CD4-positive, alpha-beta T cell treated with Interleukin-4 for 4 hours (primary cell): Measurements from ENCODE around the gene OMP.
"Not testable (repeated sequence)": the region's sequence is repeated elsewhere in the genome, so short reads cannot be mapped to it uniquely, and the experiment has no call there.

Source experiments
- DNase-seq: peaks from one replicate; pipeline ENCODE4 v3.0.0-alpha.2; 2020

The OMP gene

GRCh38 chr11:77088236-77089003, 14.2 kb upstream of the OMP start:
- no peak for DNase-seq

GRCh38 chr11:77089004-77089545, 13.6 kb upstream of the OMP start:
- DNase-seq = no peak

DNA sequence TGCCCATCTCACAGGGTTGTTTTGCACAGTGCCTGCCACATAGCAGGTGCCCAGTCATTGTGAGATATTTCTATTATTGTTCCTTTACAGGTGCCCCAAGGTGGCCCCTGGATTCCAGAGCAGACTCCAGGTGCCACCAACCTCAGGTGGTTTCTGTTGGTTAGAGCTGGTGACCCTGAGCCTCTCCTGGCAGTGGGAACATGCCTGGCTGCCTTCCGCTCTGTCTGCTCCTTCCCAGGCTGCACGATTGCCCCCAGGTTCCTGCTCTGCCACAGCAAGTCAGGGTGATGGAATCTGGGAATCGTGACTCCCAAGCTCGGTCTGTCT, 12.6 kb upstream of the OMP start:
- no peak for DNase-seq

GRCh38 chr11:77090373-77091111, 12.1 kb upstream of the OMP start:
- no peak for DNase-seq

- peak; percentile 74 for DNase-seq
Measured at GRCh38 chr11:77091146-77091940, 11.3 kb upstream of the OMP start.

DNA sequence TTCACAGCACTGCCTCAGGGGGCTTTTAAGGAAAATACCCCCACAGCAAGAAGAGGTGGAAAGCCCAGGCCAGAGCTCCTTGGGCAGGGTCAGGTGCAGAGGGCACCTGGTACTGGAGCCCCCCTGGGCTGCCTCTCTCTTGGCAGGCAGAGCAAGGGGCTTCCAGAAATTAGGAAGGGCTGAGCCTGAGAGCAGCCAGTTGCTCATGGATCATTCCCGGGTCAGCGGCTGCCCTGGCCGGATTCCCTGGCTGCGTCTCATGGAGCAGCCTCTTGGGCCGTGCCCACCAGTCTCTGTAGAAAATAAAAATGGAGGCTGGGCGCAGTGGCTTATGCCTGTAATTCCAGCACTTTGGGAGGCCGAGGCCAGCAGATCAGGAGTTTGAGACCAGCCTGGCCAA, 10.3 kb upstream of the OMP start:
- no peak for DNase-seq

GRCh38 chr11:77093056-77093891, 9.4 kb upstream of the OMP start:
- no peak for DNase-seq

- no peak for DNase-seq
Measured at GRCh38 chr11:77093987-77094840, 8.4 kb upstream of the OMP start.

DNA sequence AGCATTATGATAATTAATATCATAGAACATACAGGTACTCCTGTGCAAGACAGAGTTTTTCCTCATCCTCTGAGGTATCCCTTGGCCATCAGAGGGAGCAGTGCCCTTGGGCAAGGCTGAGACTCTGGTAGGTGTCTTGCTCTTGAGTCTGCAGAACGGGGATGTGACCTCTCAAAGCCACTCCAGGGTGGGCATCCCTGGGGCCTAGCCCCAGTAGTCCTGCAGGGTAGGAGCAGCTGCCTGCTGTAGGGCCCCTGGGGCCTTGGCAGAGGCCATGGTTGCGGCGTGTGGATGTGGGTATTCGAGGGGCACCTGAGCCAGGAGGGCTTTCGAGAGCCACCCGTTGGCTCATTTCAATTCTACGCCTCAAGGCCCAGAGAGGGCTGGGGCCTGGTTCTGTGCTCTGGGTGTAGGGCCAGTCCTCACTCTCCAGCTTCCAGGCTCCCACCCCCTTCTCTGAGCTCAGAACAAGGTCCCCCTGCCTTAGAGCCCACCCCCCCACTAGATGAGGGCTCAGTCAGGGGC, 7.7 kb upstream of the OMP start:
- no peak for DNase-seq

DNA sequence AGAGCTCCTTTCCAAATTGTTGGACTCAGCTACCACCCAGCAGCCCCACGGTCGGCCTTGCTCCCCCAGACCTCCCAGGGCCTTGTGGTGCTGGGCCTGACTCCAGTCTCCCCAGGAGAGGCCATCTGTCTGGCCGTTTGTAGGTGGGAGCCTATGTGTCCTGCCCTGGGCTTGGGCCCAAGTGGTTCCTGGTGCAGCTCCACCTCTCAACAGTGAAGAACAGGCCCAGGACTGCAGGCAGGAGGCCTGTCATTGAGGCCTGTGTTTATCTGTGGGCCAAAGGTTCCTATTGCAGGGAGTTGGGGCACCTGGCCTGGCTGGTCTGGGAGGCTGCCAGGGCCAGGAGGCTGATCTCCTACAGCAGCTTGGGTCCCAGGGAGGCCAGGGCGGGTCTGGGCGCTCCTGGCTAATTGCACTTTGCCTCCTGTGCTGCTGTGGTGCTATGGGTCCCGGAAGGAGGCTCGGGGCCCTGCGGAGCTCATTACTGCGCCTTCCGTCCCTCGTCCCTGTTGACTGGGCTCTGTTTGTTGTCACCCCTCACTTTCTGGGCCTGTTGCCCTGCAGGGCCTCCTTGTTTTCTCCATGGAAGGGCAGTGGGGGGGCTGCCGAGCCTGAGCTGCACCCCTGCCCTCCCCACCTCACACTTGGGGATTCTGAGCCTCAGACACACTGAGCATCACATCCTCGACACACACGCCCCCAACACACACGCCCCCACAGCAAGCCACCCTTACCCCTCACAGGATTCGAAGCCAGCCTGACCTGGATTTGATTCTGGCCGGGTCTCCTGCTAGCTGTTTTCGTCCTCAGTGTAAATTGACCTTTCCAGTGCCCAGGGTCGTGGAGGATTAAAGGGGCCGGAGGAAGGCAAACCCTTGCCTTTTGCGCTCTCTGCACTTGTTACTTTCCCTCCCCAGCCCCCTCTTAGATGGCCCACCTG, 6.8 kb upstream of the OMP start:
- no peak for DNase-seq

DNA sequence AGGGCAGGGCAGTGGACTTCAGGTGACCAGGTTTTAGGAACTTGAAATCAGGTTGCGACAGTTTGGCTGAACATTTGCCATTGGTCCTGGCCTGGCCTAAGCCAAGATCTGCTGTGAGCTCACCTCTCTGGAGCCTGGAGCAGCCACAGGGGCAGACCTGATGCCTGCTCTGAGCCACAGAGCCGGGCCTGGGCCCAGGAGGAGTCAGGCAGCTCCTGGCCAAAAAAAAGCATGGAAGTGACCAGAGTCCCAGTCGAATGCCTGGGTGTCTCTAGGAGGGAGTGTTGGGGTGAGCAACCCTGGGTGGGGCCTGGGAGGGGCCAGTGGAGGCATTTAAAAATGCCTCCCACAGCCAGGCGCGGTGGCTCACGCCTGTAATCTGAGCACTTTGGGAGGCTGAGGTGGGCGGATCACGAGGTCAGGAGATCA, 6.0 kb upstream of the OMP start:
- no peak for DNase-seq

DNA sequence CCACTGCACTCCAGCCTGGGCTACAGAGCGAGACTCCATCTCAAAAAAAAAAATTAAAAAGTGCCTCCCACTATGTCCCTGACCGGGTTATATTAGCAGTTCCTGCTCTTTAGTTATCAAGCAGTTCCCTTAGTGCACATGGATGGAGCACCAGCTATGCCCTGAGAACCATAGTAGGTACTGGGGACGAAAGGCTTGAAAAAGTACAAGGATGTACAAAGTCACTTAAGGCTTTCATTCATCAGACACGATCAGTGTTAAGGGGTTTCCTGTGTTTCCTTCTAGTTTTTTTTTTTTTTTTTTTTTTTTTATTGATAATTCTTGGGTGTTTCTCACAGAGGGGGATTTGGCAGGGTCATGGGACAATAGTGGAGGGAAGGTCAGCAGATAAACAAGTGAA, 5.5 kb upstream of the OMP start:
- not testable (repeated sequence) for DNase-seq

DNA sequence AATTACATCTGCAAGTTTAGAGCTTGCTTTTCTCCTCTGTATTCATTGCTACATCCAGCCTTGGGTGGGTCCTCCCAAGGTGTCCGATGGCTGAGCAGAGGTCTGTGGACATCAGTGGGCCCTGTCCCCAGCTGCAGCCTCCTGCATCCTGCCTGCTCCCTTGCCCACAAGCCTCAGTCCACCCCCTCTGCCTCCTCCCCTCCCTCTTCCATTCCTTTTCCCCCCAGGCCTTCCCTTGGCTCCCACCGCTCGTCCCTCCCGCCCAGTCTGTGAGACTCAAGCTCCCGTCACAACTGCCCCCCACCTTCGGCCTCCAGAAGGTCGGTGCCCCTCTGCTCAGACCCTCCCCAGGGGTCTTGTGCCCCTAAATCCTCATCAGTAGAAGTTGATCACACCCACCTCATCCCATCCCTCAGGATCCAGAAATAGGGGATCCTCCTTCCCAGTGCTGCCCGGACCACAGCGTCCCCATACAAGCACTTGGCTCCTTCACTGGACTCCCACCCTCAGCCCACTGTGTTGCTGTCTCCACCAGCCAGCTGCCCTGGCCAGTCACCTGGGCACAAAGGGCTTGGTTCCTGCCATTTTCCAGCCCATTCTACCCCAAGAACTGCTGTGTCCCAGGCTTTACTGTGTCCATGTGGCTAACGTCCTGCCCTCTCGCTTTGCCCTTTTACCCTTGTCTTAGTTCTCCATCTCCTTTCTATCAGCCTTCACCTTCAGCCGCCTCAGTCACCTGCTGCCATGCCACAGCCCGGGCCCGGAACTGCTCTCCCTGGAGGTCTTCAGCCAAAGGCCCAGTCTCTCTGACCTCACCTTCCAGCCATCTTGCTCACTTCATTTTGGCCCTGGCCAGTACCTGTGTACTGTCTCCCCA, 2.2 kb upstream of the OMP start:
- no peak for DNase-seq

DNA sequence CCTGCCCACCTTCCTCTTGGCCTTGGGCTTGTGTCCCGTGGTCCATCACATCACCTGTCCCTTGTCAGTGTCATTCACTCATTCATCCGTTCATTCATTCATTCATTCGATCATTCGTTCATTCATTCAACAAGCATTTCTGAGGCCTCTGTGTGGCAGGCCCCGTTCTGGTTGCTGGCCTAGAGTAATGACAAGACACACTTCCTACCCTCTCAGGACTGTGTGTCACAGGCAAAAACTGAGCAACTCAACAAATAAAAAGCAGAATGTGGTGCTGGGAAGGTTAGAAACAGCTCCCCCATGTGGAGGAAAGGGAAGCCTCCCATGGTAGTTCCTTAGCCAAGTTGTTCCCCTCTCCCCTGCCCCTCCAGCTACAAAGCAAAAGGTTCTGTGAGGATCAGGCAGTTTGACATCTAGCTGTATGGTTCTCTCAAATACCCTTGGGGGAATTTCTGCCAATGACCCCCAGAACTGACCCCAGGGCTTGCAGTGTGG, 1.6 kb upstream of the OMP start:
- no peak for DNase-seq

DNA sequence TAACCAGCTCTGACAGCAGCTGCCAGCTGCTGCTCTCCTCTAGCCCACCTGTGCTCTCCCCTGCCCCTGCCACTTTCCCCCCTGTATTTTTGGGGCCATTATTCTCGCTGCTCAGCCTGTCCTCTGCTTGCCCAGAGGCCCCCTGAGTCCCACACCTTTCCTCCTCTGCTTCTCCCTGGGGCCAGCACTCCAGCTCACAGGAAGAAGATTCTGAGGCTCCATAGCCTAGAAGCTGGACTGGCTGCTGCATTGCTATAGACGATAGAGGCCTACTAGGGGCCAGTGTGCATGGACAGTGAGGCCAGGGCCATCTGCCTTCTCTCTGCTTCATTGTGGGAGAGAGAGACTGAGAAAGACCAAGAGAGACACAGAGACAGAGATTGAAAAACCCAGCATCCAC, 679 bp downstream of the OMP start:
- DNase-seq = no peak

DNA sequence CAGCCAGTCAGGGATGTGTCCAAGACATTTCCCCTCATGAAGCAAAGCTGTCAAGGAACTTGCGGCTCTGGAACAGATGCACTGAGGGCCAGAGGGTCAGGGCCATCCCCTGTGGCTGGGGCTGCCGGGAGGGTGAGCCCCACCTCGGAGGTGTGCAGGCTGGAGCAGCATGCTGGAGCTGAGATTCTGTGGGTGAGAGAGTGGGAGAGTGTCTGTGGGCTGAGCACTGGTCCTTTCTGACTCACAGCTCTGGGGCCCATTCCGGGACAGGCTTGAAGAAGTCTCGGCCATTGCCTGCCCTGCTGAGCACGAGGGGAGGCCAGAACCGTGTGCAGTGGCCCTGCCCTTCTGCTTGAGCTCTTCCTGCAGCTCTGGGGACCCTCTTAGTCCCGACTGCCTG, 2.1 kb downstream of the OMP start:
- no peak for DNase-seq

DNA sequence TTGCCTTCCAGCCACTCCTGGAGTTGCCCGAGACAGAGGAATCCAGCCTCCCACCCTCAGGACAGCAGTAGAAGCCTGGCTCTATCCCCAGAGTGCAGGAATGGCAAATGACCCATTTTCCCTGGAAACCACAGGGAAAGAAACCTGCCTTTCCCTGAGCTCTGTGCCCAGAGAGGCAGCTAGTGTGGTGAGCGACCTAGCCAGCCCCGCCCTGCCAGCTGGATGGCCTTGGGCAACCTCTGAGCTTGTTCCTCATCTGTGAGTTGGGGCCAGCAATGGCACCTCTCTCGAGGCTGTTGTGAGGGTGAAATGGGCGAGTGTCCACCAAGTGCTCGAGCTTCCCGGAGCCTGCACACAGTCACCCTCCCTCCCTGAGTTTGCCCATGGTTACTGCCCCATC, 3.7 kb downstream of the OMP start:
- DNase-seq = no peak

- DNase-seq = no peak
Measured at GRCh38 chr11:77106759-77107158, 4.1 kb downstream of the OMP start.

GRCh38 chr11:77107950-77108349, 5.3 kb downstream of the OMP start:
- no peak for DNase-seq
